Endothelial cell of umbilical vein (primary cell): ENCODE measurements around the gene PRPS1.

ENCODE experiments used
- EZH2 ChIP-seq: IDR thresholded peaks from 2 replicates; pipeline ENCODE4 v1.6.1; 2012; ENCODE audit warnings: borderline replicate concordance, low read depth, mild to moderate bottlenecking, moderate library complexity, low read length, inconsistent platforms; ENCODE audit not compliant: severe bottlenecking
- FOS ChIP-seq: IDR thresholded peaks from 2 replicates; pipeline ENCODE4 v1.6.1; 2011; ENCODE audit warnings: mild to moderate bottlenecking, low read length, moderate library complexity, borderline replicate concordance; ENCODE audit not compliant: insufficient read depth
- GATA2 ChIP-seq: IDR thresholded peaks from 2 replicates; pipeline ENCODE4 v1.7.0; 2011; ENCODE audit warnings: low read depth, mild to moderate bottlenecking, moderate library complexity, mixed read lengths, low read length; ENCODE audit not compliant: insufficient read length, insufficient read depth
- POLR2A ChIP-seq: IDR thresholded peaks from 2 replicates; pipeline ENCODE4 v1.6.1; 2012; ENCODE audit warnings: low read depth, mild to moderate bottlenecking, control low read depth, low read length
- POLR2AphosphoS5 ChIP-seq: IDR thresholded peaks from 2 replicates; pipeline ENCODE4 v1.6.1; 2012; ENCODE audit warnings: low read depth, mild to moderate bottlenecking, control low read depth, low read length, moderate library complexity; ENCODE audit not compliant: insufficient read depth
- TF ChIP-seq, protein P1 (sequence below), 2 donors: IDR thresholded peaks; 1 replicate in 1 of 2; 2 replicates in 1 of 2; pipeline ENCODE4 v1.5.1; 2011; ENCODE audit warnings: low read length in 2 of 2, mild to moderate bottlenecking in 2 of 2, moderate library complexity in 2 of 2, control low read depth in 1 of 2, inconsistent platforms in 1 of 2, low read depth in 1 of 2; ENCODE audit not compliant: insufficient read depth in 1 of 2; ENCODE audit errors: extremely low read depth in 1 of 2
- TF ChIP-seq, protein P2 (sequence below): IDR thresholded peaks from 2 replicates; pipeline ENCODE4 v1.6.1; 2011; ENCODE audit not compliant: insufficient read depth, insufficient read length

DNA sequence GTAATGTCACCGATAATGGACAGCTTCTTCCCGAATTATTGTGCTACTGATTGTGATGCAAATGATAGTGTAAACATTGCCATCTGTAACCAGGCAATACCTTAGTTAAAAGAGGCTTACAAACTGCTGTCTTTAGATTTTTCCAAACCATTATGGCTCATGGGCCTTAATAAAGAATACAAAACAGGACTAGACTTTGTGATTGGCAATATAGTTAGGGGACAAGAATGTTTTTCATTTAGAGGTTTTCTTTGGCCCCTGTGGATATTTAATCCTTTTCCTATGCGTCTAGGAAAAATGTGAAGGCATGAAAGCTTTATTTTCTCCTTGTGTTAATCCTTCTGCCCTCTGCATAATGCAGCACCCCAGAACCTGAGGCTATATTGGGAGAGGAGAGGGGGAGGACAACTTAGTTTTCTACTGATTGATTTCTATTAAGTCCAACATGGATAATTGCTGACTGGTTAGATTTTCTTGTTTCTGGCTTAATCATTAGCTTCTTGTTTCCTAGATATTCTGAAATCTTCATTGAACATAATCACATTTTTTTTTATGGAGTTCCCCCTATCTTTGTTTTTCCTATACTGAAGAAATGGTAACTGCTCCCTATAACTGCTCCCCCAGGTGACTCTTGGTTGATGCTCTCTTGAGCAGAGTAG, 1.9 kb downstream of the PRPS1 start:
- TF ChIP-seq, protein P1, sequence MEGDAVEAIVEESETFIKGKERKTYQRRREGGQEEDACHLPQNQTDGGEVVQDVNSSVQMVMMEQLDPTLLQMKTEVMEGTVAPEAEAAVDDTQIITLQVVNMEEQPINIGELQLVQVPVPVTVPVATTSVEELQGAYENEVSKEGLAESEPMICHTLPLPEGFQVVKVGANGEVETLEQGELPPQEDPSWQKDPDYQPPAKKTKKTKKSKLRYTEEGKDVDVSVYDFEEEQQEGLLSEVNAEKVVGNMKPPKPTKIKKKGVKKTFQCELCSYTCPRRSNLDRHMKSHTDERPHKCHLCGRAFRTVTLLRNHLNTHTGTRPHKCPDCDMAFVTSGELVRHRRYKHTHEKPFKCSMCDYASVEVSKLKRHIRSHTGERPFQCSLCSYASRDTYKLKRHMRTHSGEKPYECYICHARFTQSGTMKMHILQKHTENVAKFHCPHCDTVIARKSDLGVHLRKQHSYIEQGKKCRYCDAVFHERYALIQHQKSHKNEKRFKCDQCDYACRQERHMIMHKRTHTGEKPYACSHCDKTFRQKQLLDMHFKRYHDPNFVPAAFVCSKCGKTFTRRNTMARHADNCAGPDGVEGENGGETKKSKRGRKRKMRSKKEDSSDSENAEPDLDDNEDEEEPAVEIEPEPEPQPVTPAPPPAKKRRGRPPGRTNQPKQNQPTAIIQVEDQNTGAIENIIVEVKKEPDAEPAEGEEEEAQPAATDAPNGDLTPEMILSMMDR (IDR thresholded peaks at IDR 0.05; ENCODE audit: extremely low read depth in 1 of 2, insufficient read depth in 1 of 2, low read depth in 1 of 2, low read length in 2 of 2): no peak
- TF ChIP-seq, protein P2, sequence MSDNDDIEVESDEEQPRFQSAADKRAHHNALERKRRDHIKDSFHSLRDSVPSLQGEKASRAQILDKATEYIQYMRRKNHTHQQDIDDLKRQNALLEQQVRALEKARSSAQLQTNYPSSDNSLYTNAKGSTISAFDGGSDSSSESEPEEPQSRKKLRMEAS: no peak
- TF ChIP-seq EZH2 (no peak), POLR2A (no peak), POLR2AphosphoS5 (no peak), FOS (no peak), GATA2 (no peak)
